SK-N-SH treated with all-trans-retinoic acid at 6 μM for 48 hours (cell line): ENCODE measurements around the gene ADGRV1.

Experiments
- BACH2 ChIP-seq: fragments of 250-450 bp; sonication (Bioruptor Pico); IDR thresholded peaks from 2 replicates; pipeline ENCODE4 v1.9.0; 2021; ENCODE audit warnings: mild to moderate bottlenecking, borderline replicate concordance
- OSR1 ChIP-seq: fragments of 250-450 bp; sonication (Bioruptor Pico); IDR thresholded peaks from 2 replicates; pipeline ENCODE4 v1.8.0; 2022; ENCODE audit warnings: moderate library complexity, mild to moderate bottlenecking, inconsistent platforms
- PATZ1 ChIP-seq: fragments of 250-450 bp; sonication (Bioruptor Pico); IDR thresholded peaks from 2 replicates; pipeline ENCODE4 v1.8.0; 2020; ENCODE audit warnings: mild to moderate bottlenecking, moderate library complexity, borderline replicate concordance
- PPARA ChIP-seq: fragments of 250-450 bp; sonication (Bioruptor Pico); IDR thresholded peaks from 2 replicates; pipeline ENCODE4 v1.5.0; 2020; ENCODE audit warnings: mild to moderate bottlenecking, borderline replicate concordance
- ZFP3 ChIP-seq: fragments of 250-450 bp; sonication (Bioruptor Pico); IDR thresholded peaks from 2 replicates; pipeline ENCODE4 v1.5.0; 2020; ENCODE audit warnings: mild to moderate bottlenecking, moderate library complexity
- ZFP30 ChIP-seq: fragments of 450-650 bp; formaldehyde crosslinking; IDR thresholded peaks from 2 replicates; pipeline ENCODE4 v1.5.0; 2022; ENCODE audit warnings: mild to moderate bottlenecking, moderate library complexity
- TF ChIP-seq, protein P1 (sequence below): fragments of 250-450 bp; sonication (Bioruptor Pico); IDR thresholded peaks from 2 replicates; pipeline ENCODE4 v1.8.0; 2021; ENCODE audit warnings: low read depth, mild to moderate bottlenecking, moderate library complexity, borderline replicate concordance
- TF ChIP-seq, protein P2 (sequence below): fragments of 250-450 bp; sonication (Bioruptor Pico); IDR thresholded peaks from 2 replicates; pipeline ENCODE4 v1.5.0; 2020; ENCODE audit warnings: mild to moderate bottlenecking, moderate library complexity

GRCh38 chr5:90585337-90585986 lies 26.9 kb downstream of the ADGRV1 start:
- TF ChIP-seq ZFP30 (CRISPR knock-in tag) (no peak), BACH2 (CRISPR knock-in tag) (no peak), OSR1 (no peak), ZFP3 (CRISPR knock-in tag) (no peak), PPARA (CRISPR knock-in tag) (no peak), PATZ1 (no peak)
- TF ChIP-seq, protein P1, sequence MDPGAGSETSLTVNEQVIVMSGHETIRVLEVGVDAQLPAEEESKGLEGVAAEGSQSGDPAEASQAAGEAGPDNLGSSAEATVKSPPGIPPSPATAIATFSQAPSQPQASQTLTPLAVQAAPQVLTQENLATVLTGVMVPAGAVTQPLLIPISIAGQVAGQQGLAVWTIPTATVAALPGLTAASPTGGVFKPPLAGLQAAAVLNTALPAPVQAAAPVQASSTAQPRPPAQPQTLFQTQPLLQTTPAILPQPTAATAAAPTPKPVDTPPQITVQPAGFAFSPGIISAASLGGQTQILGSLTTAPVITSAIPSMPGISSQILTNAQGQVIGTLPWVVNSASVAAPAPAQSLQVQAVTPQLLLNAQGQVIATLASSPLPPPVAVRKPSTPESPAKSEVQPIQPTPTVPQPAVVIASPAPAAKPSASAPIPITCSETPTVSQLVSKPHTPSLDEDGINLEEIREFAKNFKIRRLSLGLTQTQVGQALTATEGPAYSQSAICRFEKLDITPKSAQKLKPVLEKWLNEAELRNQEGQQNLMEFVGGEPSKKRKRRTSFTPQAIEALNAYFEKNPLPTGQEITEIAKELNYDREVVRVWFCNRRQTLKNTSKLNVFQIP (CRISPR knock-in tag): no peak
- TF ChIP-seq, protein P2, sequence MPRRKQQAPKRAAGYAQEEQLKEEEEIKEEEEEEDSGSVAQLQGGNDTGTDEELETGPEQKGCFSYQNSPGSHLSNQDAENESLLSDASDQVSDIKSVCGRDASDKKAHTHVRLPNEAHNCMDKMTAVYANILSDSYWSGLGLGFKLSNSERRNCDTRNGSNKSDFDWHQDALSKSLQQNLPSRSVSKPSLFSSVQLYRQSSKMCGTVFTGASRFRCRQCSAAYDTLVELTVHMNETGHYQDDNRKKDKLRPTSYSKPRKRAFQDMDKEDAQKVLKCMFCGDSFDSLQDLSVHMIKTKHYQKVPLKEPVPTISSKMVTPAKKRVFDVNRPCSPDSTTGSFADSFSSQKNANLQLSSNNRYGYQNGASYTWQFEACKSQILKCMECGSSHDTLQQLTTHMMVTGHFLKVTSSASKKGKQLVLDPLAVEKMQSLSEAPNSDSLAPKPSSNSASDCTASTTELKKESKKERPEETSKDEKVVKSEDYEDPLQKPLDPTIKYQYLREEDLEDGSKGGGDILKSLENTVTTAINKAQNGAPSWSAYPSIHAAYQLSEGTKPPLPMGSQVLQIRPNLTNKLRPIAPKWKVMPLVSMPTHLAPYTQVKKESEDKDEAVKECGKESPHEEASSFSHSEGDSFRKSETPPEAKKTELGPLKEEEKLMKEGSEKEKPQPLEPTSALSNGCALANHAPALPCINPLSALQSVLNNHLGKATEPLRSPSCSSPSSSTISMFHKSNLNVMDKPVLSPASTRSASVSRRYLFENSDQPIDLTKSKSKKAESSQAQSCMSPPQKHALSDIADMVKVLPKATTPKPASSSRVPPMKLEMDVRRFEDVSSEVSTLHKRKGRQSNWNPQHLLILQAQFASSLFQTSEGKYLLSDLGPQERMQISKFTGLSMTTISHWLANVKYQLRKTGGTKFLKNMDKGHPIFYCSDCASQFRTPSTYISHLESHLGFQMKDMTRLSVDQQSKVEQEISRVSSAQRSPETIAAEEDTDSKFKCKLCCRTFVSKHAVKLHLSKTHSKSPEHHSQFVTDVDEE (CRISPR knock-in tag): no peak
